H9 (cell line): ENCODE data around the gene PKD2L1. TPM values are rescaled to one million over a fixed set of nuclear protein-coding genes. Genes with fewer than 3 reads are reported as not detected.

ENCODE experiments used
- DNase-seq: peaks from one replicate; pipeline ENCODE4 v3.0.0-alpha.2; 2017
- H2AFZ ChIP-seq: one replicate; pipeline ENCODE4 v1.6.1; 2013; ENCODE audit warnings: mild to moderate bottlenecking, low read length, control low read depth, moderate library complexity
- H2AK5ac ChIP-seq: 2 replicates; pipeline ENCODE4 v1.6.1; 2013; ENCODE audit warnings: low read length, control low read depth, mixed read lengths; ENCODE audit not compliant: insufficient read length
- H2BK120ac ChIP-seq: one replicate; pipeline ENCODE4 v1.6.1; 2013; ENCODE audit warnings: low read depth, mild to moderate bottlenecking, low read length, control low read depth, inconsistent platforms; ENCODE audit not compliant: poor library complexity, severe bottlenecking
- H2BK12ac ChIP-seq: 2 replicates; pipeline ENCODE4 v1.6.1; 2013; ENCODE audit warnings: low read length, control low read depth, mixed read lengths, low read depth; ENCODE audit not compliant: insufficient read length
- H2BK15ac ChIP-seq: 2 replicates; pipeline ENCODE4 v1.6.1; 2013; ENCODE audit warnings: low read depth, low read length, control low read depth
- H2BK20ac ChIP-seq: one replicate; pipeline ENCODE4 v1.6.1; 2013; ENCODE audit warnings: low read depth, mild to moderate bottlenecking, low read length, control low read depth, inconsistent platforms; ENCODE audit not compliant: poor library complexity, severe bottlenecking
- H2BK5ac ChIP-seq: 2 replicates; pipeline ENCODE4 v1.6.1; 2013; ENCODE audit warnings: low read length, control low read depth, mixed read lengths; ENCODE audit not compliant: insufficient read length
- H3K14ac ChIP-seq: 2 replicates; pipeline ENCODE4 v1.6.1; 2013; ENCODE audit warnings: low read length, control low read depth; ENCODE audit not compliant: insufficient read depth
- H3K18ac ChIP-seq: 2 replicates; pipeline ENCODE4 v1.6.1; 2013; ENCODE audit warnings: low read depth, mild to moderate bottlenecking, mixed read lengths, low read length, control low read depth; ENCODE audit not compliant: insufficient read length
- H3K23ac ChIP-seq: 2 replicates; pipeline ENCODE4 v1.6.1; 2013; ENCODE audit warnings: low read length, control low read depth, mixed read lengths, low read depth; ENCODE audit not compliant: insufficient read length
- H3K23me2 ChIP-seq: 2 replicates; pipeline ENCODE4 v1.6.1; 2013; ENCODE audit warnings: low read depth, mild to moderate bottlenecking, mixed read lengths, low read length, control low read depth; ENCODE audit not compliant: insufficient read length, poor library complexity, severe bottlenecking
- H3K27ac ChIP-seq: 2 replicates; pipeline ENCODE4 v1.5.1; 2013; ENCODE audit warnings: low read length, control low read depth, mixed read lengths, low read depth; ENCODE audit not compliant: insufficient read length
- H3K27me3 ChIP-seq: 2 replicates; pipeline ENCODE4 v1.6.1; 2013; ENCODE audit warnings: low read length, control low read depth, inconsistent platforms; ENCODE audit not compliant: insufficient read depth
- H3K4ac ChIP-seq: 2 replicates; pipeline ENCODE4 v1.6.1; 2013; ENCODE audit warnings: low read depth, mild to moderate bottlenecking, control low read depth, inconsistent platforms, low read length, moderate library complexity
- H3K4me1 ChIP-seq: 2 replicates; pipeline ENCODE4 v1.6.1; 2013; ENCODE audit warnings: low read length, control low read depth, inconsistent platforms; ENCODE audit not compliant: insufficient read depth
- H3K4me2 ChIP-seq: 2 replicates; pipeline ENCODE4 v1.6.1; 2013; ENCODE audit warnings: low read length, control low read depth, mixed read lengths; ENCODE audit not compliant: insufficient read length, insufficient read depth
- H3K56ac ChIP-seq: 2 replicates; pipeline ENCODE4 v1.6.1; 2013; ENCODE audit warnings: low read depth, mild to moderate bottlenecking, mixed read lengths, low read length, control low read depth; ENCODE audit not compliant: insufficient read length
- H3K79me1 ChIP-seq: 2 replicates; pipeline ENCODE4 v1.6.1; 2013; ENCODE audit warnings: low read depth, mild to moderate bottlenecking, moderate library complexity, low read length, control low read depth, inconsistent platforms; ENCODE audit not compliant: insufficient read depth, poor library complexity, severe bottlenecking
- H3K79me2 ChIP-seq: 2 replicates; pipeline ENCODE4 v1.6.1; 2013; ENCODE audit warnings: low read length, control low read depth, inconsistent platforms; ENCODE audit not compliant: insufficient read depth
- H3K9ac ChIP-seq: 2 replicates; pipeline ENCODE4 v1.6.1; 2013; ENCODE audit warnings: low read length, control low read depth, mixed read lengths; ENCODE audit not compliant: insufficient read length; ENCODE audit errors: extremely low read depth
- H3K9me3 ChIP-seq: one replicate; pipeline ENCODE4 v1.6.1; 2013; ENCODE audit warnings: low read depth, low read length, inconsistent platforms; ENCODE audit not compliant: control insufficient read depth
- H3T11ph ChIP-seq: one replicate; pipeline ENCODE4 v1.6.1; 2013; ENCODE audit warnings: mild to moderate bottlenecking, low read length, control low read depth, inconsistent platforms
- H4K20me1 ChIP-seq: one replicate; pipeline ENCODE4 v1.6.1; 2013; ENCODE audit not compliant: control insufficient read depth, insufficient read length, insufficient read depth
- H4K5ac ChIP-seq: 2 replicates; pipeline ENCODE4 v1.6.1; 2013; ENCODE audit warnings: low read depth, mild to moderate bottlenecking, mixed read lengths, low read length, control low read depth; ENCODE audit not compliant: insufficient read length
- H4K8ac ChIP-seq: replicated peaks from 2 replicates; pipeline ENCODE4 v1.6.1; 2013; ENCODE audit warnings: low read length, control low read depth, mixed read lengths, low read depth; ENCODE audit not compliant: insufficient read length
- H4K91ac ChIP-seq: 2 replicates; pipeline ENCODE4 v1.6.1; 2013; ENCODE audit warnings: low read depth, mild to moderate bottlenecking, moderate library complexity, mixed read lengths, low read length, control low read depth; ENCODE audit not compliant: insufficient read length
- H3K27ac Mint-ChIP-seq, 3 experiments: 2 replicates in 2 of 3; 3 replicates in 1 of 3; pipeline ENCODE4 v1.8.0; 2020 to 2021; ENCODE audit warnings: mixed read lengths in 3 of 3, mild to moderate bottlenecking in 1 of 3, moderate library complexity in 1 of 3
- H3K27me3 Mint-ChIP-seq: 2 replicates; pipeline ENCODE4 v1.8.0; 2021; ENCODE audit warnings: low read depth, mild to moderate bottlenecking, moderate library complexity, mixed read lengths
- H3K36me3 Mint-ChIP-seq, 3 experiments: 2 replicates in 2 of 3; 3 replicates in 1 of 3; pipeline ENCODE4 v1.8.0; 2020 to 2021; ENCODE audit warnings: low read depth in 3 of 3, mixed read lengths in 3 of 3; ENCODE audit not compliant: insufficient read depth in 1 of 3
- H3K4me1 Mint-ChIP-seq, 2 experiments: 2 replicates each; pipeline ENCODE4 v1.8.0; 2020; ENCODE audit warnings: mixed read lengths in 2 of 2
- H3K4me3 Mint-ChIP-seq, 2 experiments: 2 replicates in 1 of 2; 3 replicates in 1 of 2; pipeline ENCODE4 v1.8.0; 2020 to 2021; ENCODE audit warnings: mild to moderate bottlenecking in 2 of 2, mixed read lengths in 2 of 2, moderate library complexity in 1 of 2
- H3K9me3 Mint-ChIP-seq, 2 experiments: 2 replicates in 1 of 2; 3 replicates in 1 of 2; pipeline ENCODE4 v1.8.0; 2020; ENCODE audit warnings: mild to moderate bottlenecking in 2 of 2, mixed read lengths in 2 of 2, moderate library complexity in 1 of 2
- WGBS: extraction: QIAGEN DNeasy Blood & Tissue Kit; methylation state at CpG from one replicate; pipeline ENCODE4 v1.1.7; 2013; ENCODE audit warnings: missing lambda C conversion rate, low lambda C conversion rate, mixed read lengths; ENCODE audit not compliant: insufficient read length; ENCODE audit errors: extremely low coverage; 5-methylcytosine and 5-hydroxymethylcytosine counted together
- total RNA-seq: library from RNA; stranded (reverse); gene quantifications from 2 replicates; pipeline ENCODE4 v1.2.1, GENCODE V29; 2021
- TF ChIP-seq, protein P1 (sequence below): fragments of 200-600 bp; sonication (generic); conservative IDR thresholded peaks from 3 replicates; pipeline ENCODE4 v1.8.0; 2021; ENCODE audit warnings: antibody characterized with exemption, mild to moderate bottlenecking

The PKD2L1 gene
- total RNA-seq, 1 experiment from 2014 or later, result 0.20 TPM

DNA sequence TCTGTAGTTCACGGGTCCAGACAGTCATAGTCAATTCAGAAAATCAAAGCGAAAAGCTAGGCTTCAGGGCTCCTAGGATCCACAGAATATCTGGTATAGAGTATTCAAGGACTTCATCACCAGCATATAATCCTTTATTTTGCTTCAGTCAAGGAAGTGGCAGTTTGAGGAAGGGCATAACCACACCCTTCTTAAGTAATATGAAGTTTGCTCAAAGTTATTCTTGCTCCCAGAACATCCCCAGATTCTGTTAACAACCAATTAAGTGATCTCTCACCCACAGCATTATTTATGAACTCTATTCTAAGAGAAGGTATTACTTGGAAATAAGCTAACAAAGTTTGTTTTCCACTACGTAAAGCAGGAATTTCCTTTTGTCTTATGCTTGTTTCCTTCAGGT, 75.8 kb downstream of the PKD2L1 start:
- H3K23ac ChIP-seq, result no peak overlapping the region
- H3K56ac ChIP-seq, result no peak overlapping the region
- no peaks in the 10 kb centered on the region for H3K23me2 ChIP-seq
- Mint-ChIP-seq H3K36me3 (peaks cover 21 to 74% (median 66%) of the 10 kb centered on the region in 3 experiments; a peak in 5 of 7 replicates), H3K4me3 (no peak overlapping the region), H3K9me3 (no peaks in the 10 kb centered on the region), H3K4me1 (no peaks in the 10 kb centered on the region), H3K27me3 (no peaks in the 10 kb centered on the region), H3K27ac (no peak overlapping the region)
- H3K9me3 ChIP-seq, result no peaks in the 10 kb centered on the region
- H4K5ac ChIP-seq, result no peak overlapping the region
- H2BK12ac ChIP-seq, result no peak overlapping the region
- no peaks in the 10 kb centered on the region for H3K79me1 ChIP-seq
- WGBS, result no CpG with 5 or more reads among the region's 3 CpGs
- no peak overlapping the region for H3K4me2 ChIP-seq
- no peak overlapping the region for H4K8ac ChIP-seq
- H3K9ac ChIP-seq, result no peak overlapping the region
- DNase-seq, result no peak
- no peak overlapping the region for H3K14ac ChIP-seq
- H2BK15ac ChIP-seq, result no peak overlapping the region
- H2AK5ac ChIP-seq, result no peak overlapping the region
- no peak overlapping the region for H2BK120ac ChIP-seq
- TF ChIP-seq, protein P1, sequence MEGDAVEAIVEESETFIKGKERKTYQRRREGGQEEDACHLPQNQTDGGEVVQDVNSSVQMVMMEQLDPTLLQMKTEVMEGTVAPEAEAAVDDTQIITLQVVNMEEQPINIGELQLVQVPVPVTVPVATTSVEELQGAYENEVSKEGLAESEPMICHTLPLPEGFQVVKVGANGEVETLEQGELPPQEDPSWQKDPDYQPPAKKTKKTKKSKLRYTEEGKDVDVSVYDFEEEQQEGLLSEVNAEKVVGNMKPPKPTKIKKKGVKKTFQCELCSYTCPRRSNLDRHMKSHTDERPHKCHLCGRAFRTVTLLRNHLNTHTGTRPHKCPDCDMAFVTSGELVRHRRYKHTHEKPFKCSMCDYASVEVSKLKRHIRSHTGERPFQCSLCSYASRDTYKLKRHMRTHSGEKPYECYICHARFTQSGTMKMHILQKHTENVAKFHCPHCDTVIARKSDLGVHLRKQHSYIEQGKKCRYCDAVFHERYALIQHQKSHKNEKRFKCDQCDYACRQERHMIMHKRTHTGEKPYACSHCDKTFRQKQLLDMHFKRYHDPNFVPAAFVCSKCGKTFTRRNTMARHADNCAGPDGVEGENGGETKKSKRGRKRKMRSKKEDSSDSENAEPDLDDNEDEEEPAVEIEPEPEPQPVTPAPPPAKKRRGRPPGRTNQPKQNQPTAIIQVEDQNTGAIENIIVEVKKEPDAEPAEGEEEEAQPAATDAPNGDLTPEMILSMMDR, result no peak
- no peaks in the 10 kb centered on the region for H3K79me2 ChIP-seq
- no peak overlapping the region for H4K91ac ChIP-seq
- H4K20me1 ChIP-seq, result no peaks in the 10 kb centered on the region
- H2BK5ac ChIP-seq, result no peak overlapping the region
- H3K27ac ChIP-seq, result no peak overlapping the region
- no peaks in the 10 kb centered on the region for H3K27me3 ChIP-seq
- no peak overlapping the region for H3T11ph ChIP-seq
- no peak overlapping the region for H3K18ac ChIP-seq
- no peak overlapping the region for H2BK20ac ChIP-seq
- H2AFZ ChIP-seq, result no peak overlapping the region
- no peak overlapping the region for H3K4ac ChIP-seq
- no peaks in the 10 kb centered on the region for H3K4me1 ChIP-seq
